MM.1S (cell line): ENCODE results near the gene TRIM28.

ENCODE experiments used
- DNase-seq: peaks from one replicate; pipeline ENCODE4 v3.0.0-alpha.2; 2015
- H2AFZ ChIP-seq: fragments of 300-600 bp; sonication (generic); 2 replicates; pipeline ENCODE4 v1.6.0; 2016; ENCODE audit warnings: antibody characterized with exemption, low read length
- H3F3A ChIP-seq: fragments of 300-600 bp; sonication (generic); 2 replicates; pipeline ENCODE4 v1.6.1; 2016; ENCODE audit warnings: mild to moderate bottlenecking, antibody characterized with exemption, low read length, moderate library complexity, mixed read lengths; ENCODE audit not compliant: insufficient read depth
- H3K27ac ChIP-seq: fragments of 300-600 bp; sonication (generic); 2 replicates; pipeline ENCODE4 v1.5.1; 2016; ENCODE audit warnings: mild to moderate bottlenecking, low read length
- H3K27me3 ChIP-seq: fragments of 300-600 bp; sonication (generic); replicated peaks from 2 replicates; pipeline ENCODE4 v1.6.0; 2016; ENCODE audit warnings: low read length; ENCODE audit not compliant: insufficient read depth
- H3K36me3 ChIP-seq: fragments of 300-600 bp; sonication (generic); replicated peaks from 2 replicates; pipeline ENCODE4 v1.6.1; 2016; ENCODE audit warnings: mild to moderate bottlenecking, low read length, mixed read lengths; ENCODE audit not compliant: insufficient read depth
- H3K4me1 ChIP-seq: fragments of 300-600 bp; sonication (generic); 2 replicates; pipeline ENCODE4 v1.6.1; 2016; ENCODE audit warnings: low read length, mixed read lengths
- H3K4me2 ChIP-seq: fragments of 300-600 bp; sonication (generic); 2 replicates; pipeline ENCODE4 v1.6.0; 2016; ENCODE audit warnings: low read depth, low read length
- H3K4me3 ChIP-seq: fragments of 300-600 bp; sonication (generic); 2 replicates; pipeline ENCODE4 v1.5.1; 2016; ENCODE audit warnings: low read length, mixed read lengths
- H3K79me2 ChIP-seq: fragments of 300-600 bp; sonication (generic); 2 replicates; pipeline ENCODE4 v1.6.1; 2016; ENCODE audit warnings: mixed run types, low read length, mixed read lengths
- H3K9ac ChIP-seq: fragments of 300-600 bp; sonication (generic); 2 replicates; pipeline ENCODE4 v1.6.1; 2016; ENCODE audit warnings: low read length, mixed read lengths
- H3K9me2 ChIP-seq: fragments of 300-600 bp; sonication (generic); replicated peaks from 2 replicates; pipeline ENCODE4 v1.6.1; 2016; ENCODE audit warnings: mild to moderate bottlenecking, low read length, mixed read lengths; ENCODE audit not compliant: insufficient read depth
- H3K9me3 ChIP-seq: fragments of 300-600 bp; sonication (generic); replicated peaks from 2 replicates; pipeline ENCODE4 v1.6.1; 2016; ENCODE audit warnings: mild to moderate bottlenecking, low read length, mixed read lengths; ENCODE audit not compliant: insufficient read depth
- H4K20me1 ChIP-seq: fragments of 300-600 bp; sonication (generic); 2 replicates; pipeline ENCODE4 v1.6.1; 2016; ENCODE audit warnings: mild to moderate bottlenecking, low read length, moderate library complexity, mixed read lengths; ENCODE audit not compliant: insufficient read depth
- CTCF ChIP-seq: fragments of 300-600 bp; sonication (generic); IDR thresholded peaks from 2 replicates; pipeline ENCODE4 v1.5.1; 2016; ENCODE audit warnings: antibody characterized with exemption, low read length, mixed read lengths
- EZH2 ChIP-seq: fragments of 300-600 bp; sonication (generic); optimal IDR thresholded peaks from 2 replicates; pipeline ENCODE3; 2017; ENCODE audit warnings: low read depth, mild to moderate bottlenecking, antibody characterized with exemption, low read length, mixed read lengths
- EZH2phosphoT487 ChIP-seq: fragments of 300-600 bp; sonication (generic); IDR thresholded peaks from 2 replicates; pipeline ENCODE4 v1.6.1; 2018; ENCODE audit warnings: antibody characterized with exemption, low read length

TRIM28 gene

GRCh38 chr19:58543826-58544590 is at the start of gene TRIM28:
Gene TRIM28, plus strand, starts transcription at chr19:58544064. Its CDS starts 694 bp downstream, at chr19:58544758.
- TF ChIP-seq CTCF (no peak), EZH2 (no peak), EZH2phosphoT487 (no peak)

GRCh38 chr19:58497634-58498170 is 46.2 kb upstream of the TRIM28 start:
- H3K4me2 ChIP-seq = no peak overlapping the region
- no peaks in the 10 kb centered on the region; the same call in 1 of the 2 replicates for H3K27me3 ChIP-seq
- H3K36me3 ChIP-seq = no peaks in the 10 kb centered on the region
- no peak overlapping the region for H3K9ac ChIP-seq
- H3K9me2 ChIP-seq = no peaks in the 10 kb centered on the region
- no peak overlapping the region for H3K4me3 ChIP-seq
- no peaks in the 10 kb centered on the region for H3F3A ChIP-seq
- H2AFZ ChIP-seq = no peak overlapping the region
- no peak for DNase-seq
- TF ChIP-seq EZH2 (no peak), CTCF (no peak), EZH2phosphoT487 (no peak)
- H4K20me1 ChIP-seq = no peaks in the 10 kb centered on the region
- no peaks in the 10 kb centered on the region for H3K79me2 ChIP-seq
- no peak overlapping the region for H3K27ac ChIP-seq
- no peaks in the 10 kb centered on the region for H3K4me1 ChIP-seq
- no peaks in the 10 kb centered on the region; the same call in 1 of the 2 replicates for H3K9me3 ChIP-seq

More at GRCh38 chr19:58543826-58544590, at the start of gene TRIM28:
- H3K27ac ChIP-seq = peak within 1 kb of the TSS; percentile 93
- H3K9me2 ChIP-seq = no peaks in the 10 kb centered on the region
- peaks cover 19% of the 10 kb centered on the region for H3K36me3 ChIP-seq
- H3F3A ChIP-seq = peaks cover 8% of the 10 kb centered on the region; the same call in 1 of the 2 replicates
- peak within 1 kb of the TSS; percentile 78 for H2AFZ ChIP-seq
- peak; percentile 97 for DNase-seq
- peaks cover 44% of the 10 kb centered on the region for H3K79me2 ChIP-seq
- H3K9me3 ChIP-seq = no peaks in the 10 kb centered on the region
- H3K27me3 ChIP-seq = no peaks in the 10 kb centered on the region; the same call in 1 of the 2 replicates
- peak within 1 kb of the TSS; percentile 74 for H3K4me2 ChIP-seq
- H3K4me3 ChIP-seq = peak within 1 kb of the TSS; percentile 89
- H4K20me1 ChIP-seq = peaks cover 29% of the 10 kb centered on the region
- H3K4me1 ChIP-seq = peaks cover 11% of the 10 kb centered on the region
- peak within 1 kb of the TSS; percentile 77 for H3K9ac ChIP-seq

GRCh38 chr19:58498316-58499020 is 45.4 kb upstream of the TRIM28 start:
- TF ChIP-seq EZH2phosphoT487 (no peak), EZH2 (no peak)
- no peak for DNase-seq
- H3K27me3 ChIP-seq = no peaks in the 10 kb centered on the region; the same call in 1 of the 2 replicates
- no peaks in the 10 kb centered on the region for H4K20me1 ChIP-seq
- no peaks in the 10 kb centered on the region for H3K9me2 ChIP-seq
- H3K4me1 ChIP-seq = no peaks in the 10 kb centered on the region
- H3K4me2 ChIP-seq = peak overlapping the region; percentile 55; the same call in 1 of the 2 replicates
- no peak overlapping the region for H3K27ac ChIP-seq
- H3K9ac ChIP-seq = no peak overlapping the region
- no peaks in the 10 kb centered on the region for H3K36me3 ChIP-seq
- H2AFZ ChIP-seq = 0 out of 2 replicates have a peak overlapping the region, but pooled peaks have one; percentile 35
- no peaks in the 10 kb centered on the region for H3K79me2 ChIP-seq
- H3F3A ChIP-seq = no peaks in the 10 kb centered on the region
- H3K4me3 ChIP-seq = no peak overlapping the region; the same call in 1 of the 2 replicates
- no peaks in the 10 kb centered on the region; the same call in 1 of the 2 replicates for H3K9me3 ChIP-seq
